ENCODE results near the gene STX18. TPM values are rescaled to one million over a fixed set of nuclear protein-coding genes. Genes with fewer than 3 reads are reported as not detected.
A peak's percentile ranks its signal among the peaks of the same experiment; 100 is the strongest.

Gene STX18
- total RNA-seq, 1 donor from 2014 or later, result 36.7 TPM

GRCh38 chr4:4534515-4535145 is 7.2 kb downstream of the STX18 start:
- Mint-ChIP-seq H3K4me3 (no peak overlapping the region), H3K4me1 (ENCODE audit: unreplicated experiment) (peaks cover 11% of the 10 kb centered on the region), H3K36me3 (peaks cover 4% of the 10 kb centered on the region), H3K27me3 (no peaks in the 10 kb centered on the region), H3K9me3 (no peaks in the 10 kb centered on the region), H3K27ac (peak overlapping the region; percentile 15)
- no peak for TF ChIP-seq CTCF (conservative IDR thresholded peaks at IDR 0.05)
- DNase-seq (ENCODE audit: extremely low spot score, unreplicated experiment), result no peak

- H3K9me3 Mint-ChIP-seq, result no peaks in the 10 kb centered on the region
- H3K27ac Mint-ChIP-seq, result no peak overlapping the region
- no peak for DNase-seq (ENCODE audit: extremely low spot score, unreplicated experiment)
- peaks cover 4% of the 10 kb centered on the region for H3K4me1 Mint-ChIP-seq (ENCODE audit: unreplicated experiment)
- no peak for TF ChIP-seq CTCF (conservative IDR thresholded peaks at IDR 0.05)
- no peak overlapping the region for H3K4me3 Mint-ChIP-seq
- H3K36me3 Mint-ChIP-seq, result peaks cover 4% of the 10 kb centered on the region
- no peaks in the 10 kb centered on the region for H3K27me3 Mint-ChIP-seq
Measured at GRCh38 chr4:4533461-4534169, 8.2 kb downstream of the STX18 start.

- Mint-ChIP-seq H3K4me1 (ENCODE audit: unreplicated experiment) (peaks cover 4% of the 10 kb centered on the region), H3K9me3 (no peaks in the 10 kb centered on the region), H3K27me3 (no peaks in the 10 kb centered on the region), H3K4me3 (no peak overlapping the region), H3K27ac (no peak overlapping the region), H3K36me3 (peaks cover 7% of the 10 kb centered on the region)
- no peak for TF ChIP-seq CTCF (conservative IDR thresholded peaks at IDR 0.05)
- no peak for DNase-seq (ENCODE audit: extremely low spot score, unreplicated experiment)
Measured at GRCh38 chr4:4532371-4533154, 9.3 kb downstream of the STX18 start.

GRCh38 chr4:4529392-4529791 is 12.5 kb downstream of the STX18 start:
- no peak overlapping the region for H3K27ac Mint-ChIP-seq
- H3K4me3 Mint-ChIP-seq, result no peak overlapping the region
- no peak for DNase-seq (ENCODE audit: extremely low spot score, unreplicated experiment)

GRCh38 chr4:4526401-4526800 is 15.4 kb downstream of the STX18 start:
- no peak for TF ChIP-seq CTCF (conservative IDR thresholded peaks at IDR 0.05)
- Mint-ChIP-seq H3K4me3 (no peak overlapping the region), H3K27ac (no peak overlapping the region), H3K9me3 (no peaks in the 10 kb centered on the region), H3K4me1 (ENCODE audit: unreplicated experiment) (peaks cover 31% of the 10 kb centered on the region), H3K36me3 (peaks cover 8% of the 10 kb centered on the region), H3K27me3 (no peaks in the 10 kb centered on the region)
- no peak for DNase-seq (ENCODE audit: extremely low spot score, unreplicated experiment)

More at GRCh38 chr4:4529392-4529791, 12.5 kb downstream of the STX18 start:
- Mint-ChIP-seq H3K27me3 (no peaks in the 10 kb centered on the region), H3K36me3 (peaks cover 8% of the 10 kb centered on the region), H3K4me1 (ENCODE audit: unreplicated experiment) (peaks cover 19% of the 10 kb centered on the region), H3K9me3 (no peaks in the 10 kb centered on the region)
- TF ChIP-seq CTCF (conservative IDR thresholded peaks at IDR 0.05), result no peak
